CD4-positive, alpha-beta memory T cell (primary cell): Measurements from ENCODE around the gene BHLHE23. TPM values are rescaled to one million over a fixed set of nuclear protein-coding genes. Genes with fewer than 3 reads are reported as not detected.

Experiments
- CTCF ChIA-PET: fragments of 350-600 bp; sonication (Branson Sonifier 250); formaldehyde crosslinking; loops from one replicate; lab custom pipeline; 2021; ENCODE audit warnings: inconsistent platforms; ENCODE audit not compliant: partially characterized antibody; lab: Charles Lee
- POLR2A ChIA-PET: fragments of 350-600 bp; sonication (Branson Sonifier 250); formaldehyde crosslinking; loops from one replicate; lab custom pipeline; 2021; ENCODE audit not compliant: partially characterized antibody; lab: Charles Lee
- DNase-seq, 5 donors: peaks; one replicate each; pipeline versions ENCODE4 v3.0.0 to v3.0.0-alpha.2; 2020 to 2022; ENCODE audit warnings: mixed read lengths in 1 of 5
- H3K27ac ChIP-seq: one replicate; pipeline ENCODE4 v1.7.0; 2013; ENCODE audit warnings: low read depth, low read length
- H3K27me3 ChIP-seq: 2 replicates; pipeline ENCODE4 v1.7.0; 2013; ENCODE audit warnings: mild to moderate bottlenecking, low read length, moderate library complexity; ENCODE audit not compliant: insufficient read depth
- H3K36me3 ChIP-seq: 2 replicates; pipeline ENCODE4 v1.7.0; 2013; ENCODE audit warnings: mild to moderate bottlenecking, low read length, moderate library complexity; ENCODE audit not compliant: insufficient read depth
- H3K4me1 ChIP-seq: 2 replicates; pipeline ENCODE4 v1.7.0; 2013; ENCODE audit warnings: mild to moderate bottlenecking, low read length, moderate library complexity; ENCODE audit not compliant: insufficient read depth
- H3K4me3 ChIP-seq, 2 donors: one replicate each; pipeline ENCODE4 v1.7.0; 2013; ENCODE audit warnings: low read length in 2 of 2, mild to moderate bottlenecking in 1 of 2
- H3K9me3 ChIP-seq, 2 donors: one replicate each; pipeline ENCODE4 v1.7.0; 2013; ENCODE audit warnings: low read length in 2 of 2, control low read depth in 1 of 2; ENCODE audit not compliant: control insufficient read depth in 1 of 2
- H3K27ac Mint-ChIP-seq, 7 donors: one replicate each; pipeline ENCODE4 v1.8.0; 2020 to 2021; ENCODE audit warnings: mixed read lengths in 7 of 7, mild to moderate bottlenecking in 6 of 7, inconsistent platforms in 3 of 7, moderate library complexity in 3 of 7
- H3K27me3 Mint-ChIP-seq, 2 donors: one replicate each; pipeline ENCODE4 v1.8.0; 2020 to 2021; ENCODE audit warnings: mixed read lengths in 2 of 2
- H3K36me3 Mint-ChIP-seq, 2 donors: one replicate each; pipeline ENCODE4 v1.8.0; 2020 to 2021; ENCODE audit warnings: mixed read lengths in 2 of 2, inconsistent platforms in 1 of 2, mild to moderate bottlenecking in 1 of 2
- H3K4me1 Mint-ChIP-seq, 4 donors: one replicate each; pipeline ENCODE4 v1.8.0; 2020 to 2021; ENCODE audit warnings: mixed read lengths in 4 of 4, mild to moderate bottlenecking in 1 of 4
- H3K4me3 Mint-ChIP-seq, 8 donors: one replicate each; pipeline ENCODE4 v1.8.0; 2020 to 2021; ENCODE audit warnings: mixed read lengths in 8 of 8, mild to moderate bottlenecking in 7 of 8, moderate library complexity in 6 of 8, inconsistent platforms in 3 of 8
- H3K9me3 Mint-ChIP-seq, 8 donors: one replicate each; pipeline ENCODE4 v1.8.0; 2020 to 2021; ENCODE audit warnings: mixed read lengths in 8 of 8, mild to moderate bottlenecking in 5 of 8, inconsistent platforms in 3 of 8, moderate library complexity in 1 of 8
- intact Hi-C: fragments of 100-400 bp; cut with micrococcal nuclease; formaldehyde crosslinking; loops from one replicate; pipeline ENCODE4 v1.15.1; 2023
- polyA plus RNA-seq, 2 donors: library from polyadenylated mRNA; unstranded; fragments of 300-500 nt; fragmentation: Illumina TruSeq; gene quantifications; one replicate each; pipeline ENCODE4 v1.2.3, GENCODE V29; 2021
- total RNA-seq, 2 experiments: library from RNA; stranded (reverse); gene quantifications; one replicate each; pipeline ENCODE4 v1.2.3, GENCODE V29; 2021

The BHLHE23 gene
- total and polyA plus RNA-seq, 4 experiments from 2014 or later, result not detected

DNA sequence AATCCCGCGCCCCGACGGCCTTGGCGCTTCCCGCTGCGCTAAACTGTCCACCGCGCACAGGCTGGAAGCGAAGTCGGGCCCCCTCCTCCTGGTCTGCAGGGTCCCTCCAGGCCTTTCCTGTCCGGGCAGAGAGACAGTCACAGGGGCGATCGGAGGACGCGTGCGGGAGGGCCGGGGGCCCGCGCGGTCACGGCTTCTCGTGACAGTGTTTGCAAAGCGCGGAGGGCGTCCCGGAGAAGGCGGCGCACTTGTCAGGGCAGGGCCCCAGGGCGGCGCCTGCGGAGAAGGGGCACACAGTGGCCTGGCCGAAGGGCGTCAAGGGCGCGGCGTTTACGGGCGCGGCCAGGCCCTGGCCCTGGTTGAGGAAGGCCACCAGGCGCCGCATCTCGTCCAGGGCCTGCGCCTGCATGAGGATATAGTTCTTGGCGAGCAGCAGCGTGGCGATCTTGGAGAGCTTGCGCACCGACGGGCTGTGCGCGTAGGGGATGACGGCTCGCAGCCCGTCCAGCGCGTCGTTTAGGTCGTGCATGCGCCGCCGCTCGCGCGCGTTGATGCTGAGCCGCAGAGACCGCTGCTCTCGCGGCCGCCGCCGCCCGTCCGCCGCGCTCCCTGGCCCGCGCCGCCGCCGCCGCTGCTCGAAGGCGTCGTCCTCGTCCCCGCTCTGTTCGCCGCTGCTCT lies 763 bp downstream of the BHLHE23 start:
- no peak overlapping the region for H3K27ac ChIP-seq
- no peaks in the 10 kb centered on the region for H3K36me3 ChIP-seq
- DNase-seq, result peak in 1 of 5 donors; percentile 26
- ChIA-PET POLR2A (no interaction called here), CTCF (no interaction called here)
- Mint-ChIP-seq H3K27me3 (peaks cover 41 to 42% of the 10 kb centered on the region in 2 donors), H3K4me1 (peaks cover 7 to 41% (median 26%) of the 10 kb centered on the region in 4 donors), H3K27ac (peak overlapping the region in 1 of 7 donors; percentile 48), H3K36me3 (peaks cover 0 to 1% of the 10 kb centered on the region in 2 donors), H3K9me3 (peaks cover 0 to 3% (median 0%) of the 10 kb centered on the region in 8 donors), H3K4me3 (peak overlapping the region in 3 of 8 donors; percentile 6 to 52 (median 31))
- no peaks in the 10 kb centered on the region for H3K9me3 ChIP-seq
- peaks cover 43% of the 10 kb centered on the region for H3K27me3 ChIP-seq
- intact Hi-C loops, result loop anchor here (5.0 to 10.0 kb wide), 3 partner anchors 51 to 341 kb away; partner anchors contain the start of gene SLC17A9
- H3K4me1 ChIP-seq, result peaks cover 44% of the 10 kb centered on the region
- H3K4me3 ChIP-seq, result no peak overlapping the region

GRCh38 chr20:63005365-63005861 lies 1.4 kb downstream of the BHLHE23 start:
- Mint-ChIP-seq H3K4me3 (peak overlapping the region in 2 of 8 donors; percentile 31 to 52), H3K27ac (peak overlapping the region in 1 of 7 donors; percentile 48), H3K9me3 (peaks cover 0 to 2% (median 0%) of the 10 kb centered on the region in 8 donors), H3K4me1 (peaks cover 6 to 37% (median 25%) of the 10 kb centered on the region in 4 donors), H3K27me3 (peaks cover 38 to 45% of the 10 kb centered on the region in 2 donors), H3K36me3 (peaks cover 0 to 1% of the 10 kb centered on the region in 2 donors)
- ChIA-PET CTCF (no interaction called here), POLR2A (no interaction called here)
- peaks cover 41% of the 10 kb centered on the region for H3K4me1 ChIP-seq
- intact Hi-C loops, result loop anchor here (5.0 to 10.0 kb wide), 3 partner anchors 51 to 341 kb away; partner anchors contain the start of gene SLC17A9
- no peak overlapping the region for H3K4me3 ChIP-seq
- H3K27me3 ChIP-seq, result peaks cover 49% of the 10 kb centered on the region
- no peak overlapping the region for H3K27ac ChIP-seq
- no peak for DNase-seq
- H3K9me3 ChIP-seq, result no peaks in the 10 kb centered on the region
- H3K36me3 ChIP-seq, result no peaks in the 10 kb centered on the region

DNA sequence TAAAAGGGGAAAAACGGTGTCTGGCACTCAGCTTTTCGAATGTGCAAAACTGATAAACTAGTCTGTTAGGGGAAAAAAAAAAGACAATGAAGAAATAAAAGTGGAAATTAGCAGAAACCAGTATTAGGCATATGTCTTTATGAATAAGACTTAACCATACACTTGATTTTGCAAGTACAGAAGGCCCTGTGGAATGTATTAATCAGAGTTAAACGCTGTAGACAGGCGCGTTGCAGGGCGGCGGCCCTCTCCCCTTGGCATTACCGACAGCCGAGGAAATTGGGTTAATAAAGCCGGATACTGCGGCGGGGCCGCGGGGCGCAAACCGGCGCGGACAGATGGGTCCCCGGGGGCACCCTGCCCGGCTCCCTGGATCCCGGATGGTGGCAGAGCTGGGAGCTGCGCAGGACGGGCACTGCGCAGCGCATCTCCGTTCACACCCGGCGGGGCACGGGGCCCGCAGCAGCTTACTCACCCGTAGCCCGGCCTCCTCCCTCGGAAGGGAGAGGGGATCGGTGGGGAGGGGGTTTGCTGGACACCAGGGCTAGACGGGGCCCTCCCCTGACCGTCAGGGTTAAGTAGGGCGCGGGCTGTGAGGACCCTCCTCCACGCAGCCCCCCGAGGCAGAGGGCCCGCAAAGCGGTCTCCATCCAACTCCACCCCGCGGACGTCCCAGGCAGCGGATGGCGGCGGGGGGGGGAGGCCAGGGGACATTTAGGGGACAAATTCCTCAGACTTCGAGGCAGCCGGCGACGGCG lies 2.0 kb downstream of the BHLHE23 start:
- H3K4me3 Mint-ChIP-seq, result peak overlapping the region in 1 of 8 donors; percentile 68

DNA sequence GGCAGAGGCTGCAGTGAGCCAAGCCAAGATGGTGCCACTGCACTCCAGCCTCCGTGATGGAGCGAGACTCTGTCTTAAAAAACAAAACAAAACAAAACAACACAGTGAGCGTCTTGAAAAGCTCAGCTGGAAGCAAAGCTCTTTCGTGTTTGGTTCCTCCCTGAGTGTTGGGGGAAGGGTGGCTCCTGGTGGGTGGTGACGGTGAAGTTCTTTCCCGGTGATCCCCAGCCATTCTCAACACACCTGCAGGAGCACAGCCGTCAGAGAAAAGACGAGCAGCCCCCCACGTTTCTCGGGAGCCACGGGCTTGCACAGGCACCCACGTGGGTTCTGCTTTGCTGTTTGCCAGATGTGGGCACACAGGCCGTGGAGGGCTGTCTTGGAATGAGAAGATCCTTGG lies 3.2 kb downstream of the BHLHE23 start:
- Mint-ChIP-seq H3K27ac (peak overlapping the region in 1 of 7 donors; percentile 72), H3K4me1 (peaks cover 0 to 22% (median 13%) of the 10 kb centered on the region in 4 donors), H3K4me3 (no peak overlapping the region), H3K36me3 (no peaks in the 10 kb centered on the region), H3K27me3 (peaks cover 37 to 44% of the 10 kb centered on the region in 2 donors), H3K9me3 (peaks cover 0 to 1% (median 0%) of the 10 kb centered on the region in 8 donors)
- H3K36me3 ChIP-seq, result no peaks in the 10 kb centered on the region
- DNase-seq, result no peak
- H3K9me3 ChIP-seq, result no peaks in the 10 kb centered on the region
- ChIA-PET CTCF (no interaction called here), POLR2A (interaction anchor here (1.0 kb wide), 1 partner anchor 96 kb away, joined by 3 read pairs; no protein-coding TSS in a partner anchor)
- H3K4me3 ChIP-seq, result no peak overlapping the region
- H3K27me3 ChIP-seq, result peaks cover 41% of the 10 kb centered on the region
- intact Hi-C loops, result loop anchor here (10.0 kb wide), 2 partner anchors 49 to 339 kb away; partner anchors contain the start of gene SLC17A9
- no peak overlapping the region for H3K27ac ChIP-seq
- H3K4me1 ChIP-seq, result peaks cover 22% of the 10 kb centered on the region

More for the DNA sequence above, 2.0 kb downstream of the BHLHE23 start:
- peaks cover 35% of the 10 kb centered on the region for H3K4me1 ChIP-seq
- no peak for DNase-seq
- H3K27me3 Mint-ChIP-seq, result peaks cover 34 to 42% of the 10 kb centered on the region in 2 donors
- ChIA-PET POLR2A (interaction anchor here (0.8 to 1.0 kb wide), 2 partner anchors 97 to 1075 kb away, joined by 3 read pairs; partner anchors contain the start of genes OPRL1 and RGS19), CTCF (no interaction called here)
- H3K36me3 ChIP-seq, result no peaks in the 10 kb centered on the region
- intact Hi-C loops, result loop anchor here (5.0 to 10.0 kb wide), 3 partner anchors 50 to 340 kb away; partner anchors contain the start of gene SLC17A9
- H3K27me3 ChIP-seq, result peaks cover 53% of the 10 kb centered on the region
- H3K27ac ChIP-seq, result no peak overlapping the region
- no peak overlapping the region for H3K4me3 ChIP-seq
- H3K36me3 Mint-ChIP-seq, result no peaks in the 10 kb centered on the region
- H3K9me3 ChIP-seq, result no peaks in the 10 kb centered on the region
- peaks cover 2 to 31% (median 19%) of the 10 kb centered on the region in 4 donors for H3K4me1 Mint-ChIP-seq
- H3K27ac Mint-ChIP-seq, result peak overlapping the region in 1 of 7 donors; percentile 71
- peaks cover 0 to 1% (median 0%) of the 10 kb centered on the region in 8 donors for H3K9me3 Mint-ChIP-seq

GRCh38 chr20:63002511-63002910 lies 4.3 kb downstream of the BHLHE23 start:
- Histone ChIP-seq H3K4me3 (no peak overlapping the region), H3K9me3 (no peaks in the 10 kb centered on the region), H3K36me3 (no peaks in the 10 kb centered on the region), H3K4me1 (peaks cover 14% of the 10 kb centered on the region), H3K27me3 (peaks cover 38% of the 10 kb centered on the region), H3K27ac (no peak overlapping the region)
- CTCF ChIA-PET, result interaction anchor here (1.3 kb wide), 1 partner anchor 9 kb away, joined by 4 read pairs; no protein-coding TSS in a partner anchor
- no peaks in the 10 kb centered on the region for H3K36me3 Mint-ChIP-seq
- H3K4me1 Mint-ChIP-seq, result peaks cover 0 to 11% (median 7%) of the 10 kb centered on the region in 4 donors
- peaks cover 34 to 50% of the 10 kb centered on the region in 2 donors for H3K27me3 Mint-ChIP-seq
- intact Hi-C loops, result loop anchor here (10.0 kb wide), 2 partner anchors 48 to 338 kb away; partner anchors contain the start of gene SLC17A9
- peak overlapping the region in 1 of 7 donors; percentile 72 for H3K27ac Mint-ChIP-seq
- POLR2A ChIA-PET, result no interaction called here
- peaks cover 0 to 1% (median 0%) of the 10 kb centered on the region in 8 donors for H3K9me3 Mint-ChIP-seq
- no peak overlapping the region for H3K4me3 Mint-ChIP-seq
- DNase-seq, result no peak

DNA sequence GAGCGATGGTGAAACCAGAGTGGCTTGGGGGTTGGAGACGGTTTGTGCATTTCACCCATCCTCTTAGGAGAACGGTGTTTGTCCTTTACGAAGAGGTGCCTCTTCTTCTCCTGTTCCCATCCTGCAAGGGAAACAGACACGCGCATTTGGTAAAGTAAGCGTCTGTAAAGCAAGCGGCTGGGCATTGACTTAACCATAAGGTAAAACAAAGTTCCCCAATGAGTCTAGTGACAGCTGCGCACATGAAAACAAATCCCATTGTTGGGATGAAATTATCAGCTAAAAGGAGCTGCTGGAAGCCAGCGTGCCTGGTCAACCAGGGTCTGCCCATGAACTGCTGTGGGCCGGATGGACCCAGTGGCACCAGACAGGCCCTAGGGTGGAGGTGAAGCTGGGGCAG lies 5.8 kb downstream of the BHLHE23 start:
- H3K27ac Mint-ChIP-seq, result no peak overlapping the region
- Histone ChIP-seq H3K9me3 (no peaks in the 10 kb centered on the region), H3K4me1 (peaks cover 7% of the 10 kb centered on the region), H3K27ac (no peak overlapping the region), H3K27me3 (peaks cover 38% of the 10 kb centered on the region), H3K36me3 (no peaks in the 10 kb centered on the region), H3K4me3 (no peak overlapping the region)
- H3K4me3 Mint-ChIP-seq, result no peak overlapping the region
- H3K27me3 Mint-ChIP-seq, result peaks cover 34 to 54% of the 10 kb centered on the region in 2 donors
- no peak for DNase-seq
- ChIA-PET POLR2A (no interaction called here), CTCF (interaction anchor here (0.8 kb wide), 1 partner anchor 99 kb away, joined by 3 read pairs; no protein-coding TSS in a partner anchor)
- no peaks in the 10 kb centered on the region for H3K9me3 Mint-ChIP-seq
- intact Hi-C loops, result loop anchor here (10.0 kb wide), 2 partner anchors 46 to 336 kb away; partner anchors contain the start of gene SLC17A9
- peaks cover 0 to 10% (median 7%) of the 10 kb centered on the region in 4 donors for H3K4me1 Mint-ChIP-seq
- no peaks in the 10 kb centered on the region for H3K36me3 Mint-ChIP-seq
